Cardiac muscle cell (in vitro differentiated cells and primary cell): ENCODE data around the gene RAB30. TPM values are rescaled to one million over a fixed set of nuclear protein-coding genes. Genes with fewer than 3 reads are reported as not detected.

Experiments used
- DNase-seq, 2 donors: peaks; one replicate each; pipeline versions ENCODE4 v3.0.0 to v3.0.0-alpha.2; 2010 to 2017; ENCODE audit warnings: low read depth in 1 of 2, low spot score in 1 of 2
- H3K27ac ChIP-seq: fragments of 200-600 bp; sonication (generic); 2 replicates; pipeline ENCODE4 v1.5.1; 2016
- H3K27me3 ChIP-seq: fragments of 200-600 bp; sonication (generic); 2 replicates; pipeline ENCODE4 v1.6.0; 2016; ENCODE audit warnings: control low read depth
- H3K36me3 ChIP-seq: fragments of 200-600 bp; sonication (generic); 2 replicates; pipeline ENCODE4 v1.5.1; 2016; ENCODE audit warnings: control low read depth
- H3K4me1 ChIP-seq: fragments of 200-600 bp; sonication (generic); 2 replicates; pipeline ENCODE4 v1.8.1; 2017; ENCODE audit warnings: low read depth, mild to moderate bottlenecking, mixed run types
- H3K4me3 ChIP-seq: fragments of 200-600 bp; sonication (generic); 2 replicates; pipeline ENCODE4 v1.5.1; 2016; ENCODE audit warnings: mild to moderate bottlenecking
- H3K9me3 ChIP-seq: fragments of 200-600 bp; sonication (generic); 2 replicates; pipeline ENCODE4 v1.5.1; 2017; ENCODE audit warnings: low read depth, mild to moderate bottlenecking, control low read depth
- CTCF ChIP-seq: IDR thresholded peaks from 2 replicates; pipeline ENCODE4 v1.5.1; 2012; ENCODE audit warnings: low read depth, mild to moderate bottlenecking, low read length
- polyA plus RNA-seq: library from polyadenylated mRNA; unstranded; fragments of >200 nt; fragmentation: Nextera tagmentation; extraction: Ambion mirVana; gene quantifications from 2 replicates; pipeline ENCODE4 v1.2.1, GENCODE V29; 2016
- total RNA-seq: library from RNA; depleted of rRNA; stranded (reverse); fragments of >200 nt; gene quantifications from 2 replicates; pipeline ENCODE4 v1.2.3, GENCODE V29; 2016

Gene RAB30
- total and polyA plus RNA-seq, 2 experiments from 2014 or later: 4.3 to 9.8 TPM

DNA sequence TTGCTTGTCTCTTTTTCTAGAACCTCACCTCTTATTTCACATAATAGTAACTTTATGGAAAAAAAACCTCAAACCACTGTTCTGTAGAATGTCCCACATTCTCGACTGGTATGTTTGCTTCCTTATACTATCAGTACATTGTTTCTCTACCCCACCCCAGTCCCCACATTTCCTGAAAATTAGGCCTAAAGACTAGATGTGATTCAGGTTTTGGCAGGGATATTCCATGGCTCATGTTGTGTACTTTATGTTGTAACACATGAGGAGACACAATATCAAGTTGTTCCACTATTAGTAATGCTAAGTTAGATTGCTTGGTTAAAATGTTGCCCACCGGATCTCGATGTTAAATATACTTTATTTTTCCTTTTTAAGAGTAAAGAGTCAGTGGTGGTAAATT lies 135.4 kb downstream of the RAB30 start:
- peak in 1 of 2 donors; percentile 81 for DNase-seq
- no peaks in the 10 kb centered on the region for H3K36me3 ChIP-seq
- H3K4me1 ChIP-seq: no peaks in the 10 kb centered on the region
- no peaks in the 10 kb centered on the region for H3K9me3 ChIP-seq
- H3K27me3 ChIP-seq: no peaks in the 10 kb centered on the region
- no peak overlapping the region for H3K27ac ChIP-seq
- no peak for TF ChIP-seq CTCF
- no peak overlapping the region for H3K4me3 ChIP-seq

DNA sequence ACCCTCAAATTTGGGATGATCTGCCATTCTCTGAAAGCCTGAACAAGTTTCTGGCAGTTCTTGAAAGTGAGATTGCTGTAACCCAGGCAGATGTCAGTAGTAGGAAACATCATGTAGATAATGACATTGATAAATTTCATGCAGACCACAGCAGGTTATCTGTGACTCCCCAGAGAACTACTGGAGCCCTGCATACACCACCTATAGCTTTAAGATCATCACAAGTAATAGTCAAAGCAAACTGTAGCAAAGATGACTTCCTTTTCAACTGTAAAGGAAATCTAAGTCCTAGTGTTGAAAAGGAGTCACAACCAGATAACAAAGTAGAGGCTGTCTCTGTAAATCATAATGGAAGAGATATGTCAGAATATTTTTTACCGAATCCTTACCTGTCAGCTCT lies 139.1 kb downstream of the RAB30 start:
- no peak for DNase-seq
- Histone ChIP-seq H3K27me3 (no peaks in the 10 kb centered on the region), H3K27ac (no peak overlapping the region), H3K9me3 (no peaks in the 10 kb centered on the region), H3K36me3 (no peaks in the 10 kb centered on the region), H3K4me1 (no peaks in the 10 kb centered on the region), H3K4me3 (no peak overlapping the region)
- no peak for TF ChIP-seq CTCF

GRCh38 chr11:82930734-82931133 lies 141.0 kb downstream of the RAB30 start:
- Histone ChIP-seq H3K36me3 (no peaks in the 10 kb centered on the region), H3K9me3 (no peaks in the 10 kb centered on the region), H3K27me3 (no peaks in the 10 kb centered on the region), H3K27ac (no peak overlapping the region), H3K4me3 (no peak overlapping the region), H3K4me1 (no peaks in the 10 kb centered on the region)
- DNase-seq: no peak
- TF ChIP-seq CTCF: no peak

DNA sequence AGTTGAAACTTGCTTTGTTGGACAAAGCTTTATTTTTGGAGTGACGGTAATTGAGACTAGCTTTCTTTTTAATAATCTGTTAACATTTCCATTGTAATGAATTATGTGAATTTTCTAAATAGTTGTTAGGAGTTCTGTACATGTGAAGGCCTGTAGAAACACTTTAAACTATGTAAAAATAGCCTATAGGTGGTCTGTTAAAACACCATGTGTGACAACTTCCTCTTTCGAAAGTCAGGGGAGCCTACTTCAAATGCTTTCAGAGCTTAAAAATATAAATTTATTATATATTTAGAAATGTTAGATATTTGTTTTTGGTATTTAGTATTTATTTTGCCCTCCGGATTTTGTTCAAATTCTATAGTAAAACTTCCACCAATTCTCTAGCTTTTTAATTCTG lies 141.5 kb downstream of the RAB30 start:
- DNase-seq: no peak
- H3K36me3 ChIP-seq: no peaks in the 10 kb centered on the region
- H3K27ac ChIP-seq: no peak overlapping the region
- no peaks in the 10 kb centered on the region for H3K4me1 ChIP-seq
- no peak for TF ChIP-seq CTCF
- H3K4me3 ChIP-seq: no peak overlapping the region
- H3K27me3 ChIP-seq: no peaks in the 10 kb centered on the region
- no peaks in the 10 kb centered on the region for H3K9me3 ChIP-seq

GRCh38 chr11:82929121-82929520 lies 142.6 kb downstream of the RAB30 start:
- no peaks in the 10 kb centered on the region for H3K4me1 ChIP-seq
- H3K27me3 ChIP-seq: no peaks in the 10 kb centered on the region
- no peaks in the 10 kb centered on the region for H3K9me3 ChIP-seq
- H3K4me3 ChIP-seq: no peak overlapping the region
- H3K36me3 ChIP-seq: no peaks in the 10 kb centered on the region
- H3K27ac ChIP-seq: no peak overlapping the region
- no peak for DNase-seq
- no peak for TF ChIP-seq CTCF
